Omental fat pad (tissue), 4 donors: ENCODE results near the gene KCNAB1. TPM values are rescaled to one million over a fixed set of nuclear protein-coding genes. Genes with fewer than 3 reads are reported as not detected.

Experiments
- ATAC-seq: fragments of 150-250 bp; one replicate; pipeline ENCODE4 v1.9.1; 2016; ENCODE audit warnings: mild to moderate bottlenecking, moderate library complexity; ENCODE audit not compliant: low FRiP score
- DNase-seq: peaks from one replicate; pipeline ENCODE4 v3.0.0-alpha.2; 2019; ENCODE audit warnings: low spot score
- CTCF ChIP-seq, 3 donors: fragments of 450-650 bp; IDR thresholded peaks; one replicate each; pipeline ENCODE4 v1.5.1; 2016 to 2017; ENCODE audit warnings: antibody characterized with exemption in 3 of 3, mild to moderate bottlenecking in 3 of 3, moderate library complexity in 2 of 3
- total RNA-seq, 4 donors: library from RNA; depleted of rRNA; stranded (reverse); fragments of >200 nt; gene quantifications; one replicate each; pipeline ENCODE4 v1.1.0, GENCODE V29; 2016

The KCNAB1 gene
- total RNA-seq, 4 donors from 2014 or later, result 2.2 to 12.6 (median 5.7) TPM

DNA sequence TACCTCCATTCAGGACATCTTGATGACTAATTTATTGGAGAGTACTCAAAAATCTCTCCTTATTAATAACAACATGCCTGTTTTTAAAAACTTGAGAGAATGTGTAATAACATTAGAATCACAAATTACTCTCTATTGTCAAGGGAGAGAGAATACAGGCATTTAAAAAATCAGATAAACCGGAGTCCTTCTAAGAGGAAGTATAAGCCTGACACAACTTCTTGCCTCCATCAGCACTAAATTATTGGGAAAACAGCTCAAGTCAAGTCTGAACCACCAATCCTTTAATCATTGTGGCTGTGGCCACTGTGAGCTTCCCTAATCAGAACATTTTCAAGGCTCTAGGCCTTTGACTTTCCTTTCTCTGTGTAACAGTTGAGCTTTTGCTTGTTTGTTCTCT, 396.6 kb downstream of the KCNAB1 start:
- no peak for TF ChIP-seq CTCF (IDR thresholded peaks at IDR 0.05)
- DNase-seq (no peak), ATAC-seq (peak; percentile 67)

GRCh38 chr3:156518726-156519125, 398.3 kb downstream of the KCNAB1 start:
- TF ChIP-seq CTCF (IDR thresholded peaks at IDR 0.05), result no peak
- DNase-seq, result no peak
- no peak for ATAC-seq

DNA sequence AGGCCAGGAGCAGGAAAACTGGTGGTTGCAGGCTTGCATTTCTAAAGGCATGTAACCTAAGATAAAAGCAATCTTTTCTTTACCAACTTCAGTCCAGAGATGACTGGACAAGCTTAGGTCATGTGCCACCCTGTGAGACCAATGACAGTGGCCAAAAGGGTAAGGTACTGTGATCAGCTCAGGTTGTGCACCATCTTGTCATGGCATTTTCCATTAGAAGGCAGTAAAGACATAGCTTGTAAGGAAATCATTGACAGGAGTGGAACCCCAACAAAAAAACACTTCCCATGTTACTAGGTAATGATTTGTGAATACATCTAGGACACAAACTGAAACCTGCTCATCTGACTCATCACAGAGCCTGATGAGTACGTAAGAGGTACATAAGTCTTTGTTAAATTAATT, 399.4 kb downstream of the KCNAB1 start:
- TF ChIP-seq CTCF (IDR thresholded peaks at IDR 0.05), result no peak
- no peak for ATAC-seq
- DNase-seq, result no peak

- TF ChIP-seq CTCF (IDR thresholded peaks at IDR 0.05), result no peak
- DNase-seq (no peak), ATAC-seq (no peak)
These were observed 402.3 kb downstream of the KCNAB1 start for GRCh38 chr3:156522673-156523072.

GRCh38 chr3:156525808-156526207, 405.4 kb downstream of the KCNAB1 start:
- no peak for TF ChIP-seq CTCF (IDR thresholded peaks at IDR 0.05)
- DNase-seq (no peak), ATAC-seq (no peak)

- DNase-seq (no peak), ATAC-seq (no peak)
- TF ChIP-seq CTCF (IDR thresholded peaks at IDR 0.05), result no peak
These were observed 406.7 kb downstream of the KCNAB1 start for GRCh38 chr3:156527060-156527459.

DNA sequence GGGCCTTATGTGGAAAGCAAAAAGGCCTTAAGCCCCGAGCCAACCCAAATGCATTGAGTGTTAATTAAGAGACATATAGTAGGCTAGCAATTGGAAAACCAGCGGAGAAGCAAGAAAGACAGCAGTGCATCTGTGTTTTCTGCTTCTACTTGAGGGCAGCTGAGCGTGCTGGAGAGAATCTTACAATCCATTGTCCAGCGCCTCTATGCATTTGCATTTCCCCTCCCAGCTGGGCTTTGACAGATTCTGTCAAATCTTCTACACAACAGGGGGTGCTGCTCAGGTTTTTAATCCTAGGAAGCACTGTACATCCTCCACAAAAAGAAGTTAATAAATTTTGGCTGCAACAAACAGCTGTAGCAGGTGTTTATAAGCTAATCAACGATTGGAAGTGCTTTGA, 410.6 kb downstream of the KCNAB1 start:
- DNase-seq, result no peak
- no peak for ATAC-seq

More for the DNA sequence above, 410.6 kb downstream of the KCNAB1 start:
- TF ChIP-seq CTCF (IDR thresholded peaks at IDR 0.05), result no peak
